ENCODE results near the gene CDK6. TPM values are rescaled to one million over a fixed set of nuclear protein-coding genes. Genes with fewer than 3 reads are reported as not detected.

The CDK6 gene
- total RNA-seq, 1 donor from 2014 or later = 7.3 TPM

DNA sequence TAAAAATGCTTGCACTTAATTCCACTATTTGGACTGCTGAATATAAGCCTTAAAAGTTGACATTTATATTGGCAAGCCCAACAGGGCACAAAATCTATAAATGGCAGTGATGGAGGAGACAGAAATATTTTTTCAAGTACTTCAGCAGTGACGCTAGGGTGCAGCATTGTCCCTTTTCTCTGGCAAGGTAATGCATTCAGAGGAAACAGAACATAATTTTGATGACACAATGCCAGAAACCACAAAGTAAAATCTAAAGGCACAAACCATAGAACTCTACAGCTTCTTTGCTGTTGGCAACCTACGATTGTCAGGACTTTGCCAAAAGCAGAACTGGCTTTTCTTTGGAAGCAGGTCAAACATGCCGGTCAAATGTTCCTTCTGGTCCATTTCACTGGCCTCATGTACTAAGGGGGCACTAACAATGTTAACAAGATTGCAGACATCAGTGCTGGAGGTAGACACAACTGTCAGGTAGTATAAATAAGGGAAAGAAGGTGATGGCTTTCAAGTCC lies 215.3 kb downstream of the CDK6 start:
- intact Hi-C loops (cut with DNase I) = loop anchor here (1.0 to 5.0 kb wide), 3 partner anchors 71 to 434 kb away; no protein-coding TSS in a partner anchor
- peak in 1 of 2 donors; percentile 73 for DNase-seq (ENCODE audit: low spot score in 2 of 2)

DNA sequence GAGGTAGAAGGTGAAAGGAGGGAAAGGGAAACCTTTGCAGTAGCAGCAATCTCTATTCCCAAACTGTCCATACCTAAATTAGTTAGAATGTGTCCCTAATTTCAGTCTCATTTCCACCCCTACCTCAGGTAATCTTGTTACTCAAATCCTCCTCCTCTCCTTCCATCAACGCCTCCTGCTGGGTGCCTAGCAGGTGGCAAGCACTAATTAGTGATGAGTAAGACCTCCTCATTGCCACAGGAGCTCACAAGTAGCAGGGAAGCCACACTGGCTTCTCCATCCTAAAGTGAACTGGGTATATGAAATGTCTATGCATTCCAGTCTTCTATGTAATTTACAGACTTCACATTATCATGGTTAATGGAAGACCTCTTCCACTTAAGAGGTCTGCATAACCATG lies 220.5 kb downstream of the CDK6 start:
- peaks cover 4 to 14% of the 10 kb centered on the region in 2 donors for H3K36me3 ChIP-seq
- TF ChIP-seq, protein P1, sequence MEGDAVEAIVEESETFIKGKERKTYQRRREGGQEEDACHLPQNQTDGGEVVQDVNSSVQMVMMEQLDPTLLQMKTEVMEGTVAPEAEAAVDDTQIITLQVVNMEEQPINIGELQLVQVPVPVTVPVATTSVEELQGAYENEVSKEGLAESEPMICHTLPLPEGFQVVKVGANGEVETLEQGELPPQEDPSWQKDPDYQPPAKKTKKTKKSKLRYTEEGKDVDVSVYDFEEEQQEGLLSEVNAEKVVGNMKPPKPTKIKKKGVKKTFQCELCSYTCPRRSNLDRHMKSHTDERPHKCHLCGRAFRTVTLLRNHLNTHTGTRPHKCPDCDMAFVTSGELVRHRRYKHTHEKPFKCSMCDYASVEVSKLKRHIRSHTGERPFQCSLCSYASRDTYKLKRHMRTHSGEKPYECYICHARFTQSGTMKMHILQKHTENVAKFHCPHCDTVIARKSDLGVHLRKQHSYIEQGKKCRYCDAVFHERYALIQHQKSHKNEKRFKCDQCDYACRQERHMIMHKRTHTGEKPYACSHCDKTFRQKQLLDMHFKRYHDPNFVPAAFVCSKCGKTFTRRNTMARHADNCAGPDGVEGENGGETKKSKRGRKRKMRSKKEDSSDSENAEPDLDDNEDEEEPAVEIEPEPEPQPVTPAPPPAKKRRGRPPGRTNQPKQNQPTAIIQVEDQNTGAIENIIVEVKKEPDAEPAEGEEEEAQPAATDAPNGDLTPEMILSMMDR (IDR thresholded peaks at IDR 0.05) = no peak
- no peak overlapping the region for H3K27ac ChIP-seq
- DNase-seq (ENCODE audit: low spot score in 2 of 2) = no peak
- H3K27me3 ChIP-seq = no peaks in the 10 kb centered on the region
- intact Hi-C loops (cut with DNase I) = no loop called here
- H3K9me3 ChIP-seq = no peaks in the 10 kb centered on the region
- H3K4me3 ChIP-seq = no peak overlapping the region
- H3K4me1 ChIP-seq = peaks cover 0 to 6% of the 10 kb centered on the region in 2 donors

More for the DNA sequence above, 215.3 kb downstream of the CDK6 start:
- H3K4me3 ChIP-seq = no peak overlapping the region
- no peaks in the 10 kb centered on the region for H3K27me3 ChIP-seq
- TF ChIP-seq, protein P1 (IDR thresholded peaks at IDR 0.05) = peak; percentile 78 to 83 (median 80)
- peaks cover 0 to 5% of the 10 kb centered on the region in 2 donors for H3K9me3 ChIP-seq
- H3K4me1 ChIP-seq = peaks cover 0 to 9% of the 10 kb centered on the region in 2 donors
- peak overlapping the region; percentile 68 to 76 for H3K27ac ChIP-seq
- H3K36me3 ChIP-seq = peaks cover 4 to 14% of the 10 kb centered on the region in 2 donors

DNA sequence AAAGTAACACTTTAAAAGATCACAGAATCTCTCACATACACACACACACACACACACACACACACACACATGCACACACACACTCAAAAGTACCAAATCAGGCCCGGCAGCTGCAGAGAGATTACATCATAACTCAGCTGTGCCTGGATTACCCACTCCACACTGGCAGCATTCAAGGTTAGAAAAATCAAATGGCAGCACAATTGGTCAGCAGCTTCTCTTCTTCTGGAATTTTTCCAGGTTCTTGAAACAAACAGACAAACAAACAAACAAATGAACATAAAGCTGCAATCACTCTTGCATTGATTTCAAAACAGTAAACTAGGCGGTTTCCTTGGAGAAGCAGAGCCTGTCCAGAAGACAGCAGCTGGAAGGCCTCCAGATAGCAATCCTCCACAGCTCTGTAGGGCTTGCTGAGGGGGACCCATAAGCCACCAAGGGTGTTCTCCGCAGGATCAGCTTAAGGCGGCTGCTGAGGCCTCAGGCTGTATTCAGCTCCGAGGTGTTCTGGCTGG lies 221.7 kb downstream of the CDK6 start:
- no peaks in the 10 kb centered on the region for H3K9me3 ChIP-seq
- intact Hi-C loops (cut with DNase I) = no loop called here
- TF ChIP-seq, protein P1 (IDR thresholded peaks at IDR 0.05) = no peak
- H3K4me1 ChIP-seq = peaks cover 0 to 2% of the 10 kb centered on the region in 2 donors
- no peak for DNase-seq (ENCODE audit: low spot score in 2 of 2)
- H3K27ac ChIP-seq = no peak overlapping the region
- peaks cover 4 to 14% of the 10 kb centered on the region in 2 donors for H3K36me3 ChIP-seq
- no peaks in the 10 kb centered on the region for H3K27me3 ChIP-seq
- no peak overlapping the region for H3K4me3 ChIP-seq

DNA sequence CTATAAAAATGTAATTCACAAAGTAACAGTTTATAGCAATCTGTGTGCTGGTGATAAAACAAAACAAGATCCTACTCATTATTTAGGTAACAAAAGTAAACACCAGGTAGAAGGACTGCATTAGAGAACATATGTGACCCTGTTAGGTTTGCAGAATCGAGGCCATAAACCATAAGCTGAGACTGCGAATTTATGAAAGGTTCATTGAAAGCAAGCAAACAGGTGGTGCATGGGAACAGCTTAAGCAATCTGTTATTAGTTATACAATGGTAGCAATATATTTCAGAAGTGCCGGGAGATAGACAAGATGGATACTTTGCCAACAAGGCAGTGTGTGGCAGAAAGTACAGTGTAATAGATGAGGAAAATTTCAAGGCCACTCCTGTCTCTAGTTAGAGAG lies 222.7 kb downstream of the CDK6 start:
- H3K27ac ChIP-seq = no peak overlapping the region
- TF ChIP-seq, protein P1 (IDR thresholded peaks at IDR 0.05) = no peak
- DNase-seq (ENCODE audit: low spot score in 2 of 2) = no peak
- H3K36me3 ChIP-seq = peaks cover 4 to 14% of the 10 kb centered on the region in 2 donors
- no peak overlapping the region for H3K4me3 ChIP-seq
- H3K4me1 ChIP-seq = peaks cover 0 to 2% of the 10 kb centered on the region in 2 donors
- H3K9me3 ChIP-seq = no peaks in the 10 kb centered on the region
- intact Hi-C loops (cut with DNase I) = no loop called here
- H3K27me3 ChIP-seq = no peaks in the 10 kb centered on the region

DNA sequence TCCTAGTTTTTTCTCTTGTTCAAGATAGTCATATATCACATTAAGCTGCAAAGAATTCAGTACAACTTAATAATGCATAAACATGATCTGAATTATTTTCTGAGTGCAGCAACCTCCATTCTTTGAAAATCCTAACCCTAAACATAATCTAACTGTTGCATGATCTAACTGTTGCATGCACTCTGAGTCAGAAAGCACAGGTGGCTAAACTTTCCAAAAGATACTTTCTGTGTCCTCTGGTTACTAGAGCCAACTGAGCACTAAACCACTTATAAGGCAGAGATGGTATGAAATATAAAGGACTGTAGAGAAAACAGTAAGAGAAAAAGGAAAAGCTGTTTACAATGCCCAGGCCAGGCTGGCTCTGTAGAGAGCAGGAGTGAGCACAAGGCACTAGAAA lies 223.2 kb downstream of the CDK6 start:
- Histone ChIP-seq H3K4me1 (peaks cover 0 to 2% of the 10 kb centered on the region in 2 donors), H3K4me3 (no peak overlapping the region), H3K36me3 (peaks cover 4 to 14% of the 10 kb centered on the region in 2 donors), H3K27ac (peak overlapping the region in 1 of 2 donors; percentile 9), H3K27me3 (no peaks in the 10 kb centered on the region), H3K9me3 (no peaks in the 10 kb centered on the region)
- TF ChIP-seq, protein P1 (IDR thresholded peaks at IDR 0.05) = no peak
- no peak for DNase-seq (ENCODE audit: low spot score in 2 of 2)
- intact Hi-C loops (cut with DNase I) = no loop called here

Data from ascending aorta (tissue), 2 donors.